ENCODE results near the gene ERO1A.

ERO1A gene

GRCh38 chr14:52602131-52602530 is 93.2 kb downstream of the ERO1A start:
- H3K4me1 Mint-ChIP-seq (ENCODE audit: low read depth): no peaks in the 10 kb centered on the region
- peaks cover 2% of the 10 kb centered on the region for H3K9me3 Mint-ChIP-seq
- H3K36me3 Mint-ChIP-seq (ENCODE audit: low read depth): no peaks in the 10 kb centered on the region
- no peak overlapping the region for H3K4me3 Mint-ChIP-seq
- no peaks in the 10 kb centered on the region for H3K27me3 Mint-ChIP-seq
- DNase-seq: no peak
- H3K27ac Mint-ChIP-seq: no peak overlapping the region

DNA sequence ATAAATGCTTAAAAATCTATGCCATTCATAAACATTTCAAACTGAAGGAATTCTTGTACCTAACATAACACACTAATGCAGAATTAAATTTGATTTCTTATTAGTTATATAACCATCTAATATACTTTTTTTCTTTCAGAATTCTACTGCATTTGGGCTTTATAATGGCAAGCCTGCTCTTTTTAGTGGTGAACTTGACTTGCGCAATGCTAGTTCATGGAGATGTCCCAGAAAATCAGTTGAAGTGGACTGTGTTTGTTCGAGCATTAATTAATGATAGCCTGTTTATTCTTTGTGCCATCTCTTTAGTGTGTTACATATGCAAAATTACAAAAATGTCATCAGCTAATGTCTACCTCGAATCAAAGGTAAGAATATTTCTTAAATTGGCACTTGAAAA is 95.4 kb downstream of the ERO1A start:
- Mint-ChIP-seq H3K4me3 (no peak overlapping the region), H3K9me3 (peaks cover 3% of the 10 kb centered on the region), H3K27me3 (no peaks in the 10 kb centered on the region), H3K4me1 (ENCODE audit: low read depth) (no peaks in the 10 kb centered on the region), H3K27ac (no peak overlapping the region), H3K36me3 (ENCODE audit: low read depth) (no peaks in the 10 kb centered on the region)
- DNase-seq: no peak

GRCh38 chr14:52598568-52598967 is 96.8 kb downstream of the ERO1A start:
- Mint-ChIP-seq H3K27ac (no peak overlapping the region), H3K4me3 (no peak overlapping the region), H3K4me1 (ENCODE audit: low read depth) (no peaks in the 10 kb centered on the region), H3K9me3 (peaks cover 3% of the 10 kb centered on the region), H3K36me3 (ENCODE audit: low read depth) (no peaks in the 10 kb centered on the region), H3K27me3 (no peaks in the 10 kb centered on the region)
- DNase-seq: no peak

- Mint-ChIP-seq H3K4me3 (no peak overlapping the region), H3K4me1 (ENCODE audit: low read depth) (no peaks in the 10 kb centered on the region), H3K36me3 (ENCODE audit: low read depth) (no peaks in the 10 kb centered on the region), H3K27ac (no peak overlapping the region), H3K9me3 (peaks cover 3% of the 10 kb centered on the region), H3K27me3 (no peaks in the 10 kb centered on the region)
- DNase-seq: no peak
These were observed 98.5 kb downstream of the ERO1A start for GRCh38 chr14:52596861-52597260.

DNA sequence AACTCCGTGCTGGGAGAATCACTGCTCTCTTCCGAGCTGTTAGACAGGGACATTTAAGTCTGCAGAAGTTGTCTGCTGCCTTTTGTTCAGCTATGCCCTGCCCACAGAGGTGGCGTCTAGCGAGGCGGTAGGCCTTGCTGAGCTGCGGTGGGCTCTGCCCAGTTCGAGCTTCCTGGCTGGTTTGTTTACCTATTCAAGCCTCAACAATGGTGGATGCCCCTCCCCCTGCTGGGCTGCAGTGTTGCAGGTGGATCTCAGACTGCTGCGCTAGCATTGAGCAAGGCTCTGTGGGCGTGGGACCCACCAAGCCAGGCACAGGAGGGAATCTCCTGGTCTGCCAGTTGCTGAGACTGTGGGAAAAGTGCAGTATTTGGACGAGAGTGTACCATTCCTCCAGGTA is 99.0 kb downstream of the ERO1A start:
- no peak overlapping the region for H3K4me3 Mint-ChIP-seq
- no peaks in the 10 kb centered on the region for H3K27me3 Mint-ChIP-seq
- no peaks in the 10 kb centered on the region for H3K4me1 Mint-ChIP-seq (ENCODE audit: low read depth)
- H3K36me3 Mint-ChIP-seq (ENCODE audit: low read depth): no peaks in the 10 kb centered on the region
- no peak overlapping the region for H3K27ac Mint-ChIP-seq
- DNase-seq: no peak
- peaks cover 3% of the 10 kb centered on the region for H3K9me3 Mint-ChIP-seq

DNA sequence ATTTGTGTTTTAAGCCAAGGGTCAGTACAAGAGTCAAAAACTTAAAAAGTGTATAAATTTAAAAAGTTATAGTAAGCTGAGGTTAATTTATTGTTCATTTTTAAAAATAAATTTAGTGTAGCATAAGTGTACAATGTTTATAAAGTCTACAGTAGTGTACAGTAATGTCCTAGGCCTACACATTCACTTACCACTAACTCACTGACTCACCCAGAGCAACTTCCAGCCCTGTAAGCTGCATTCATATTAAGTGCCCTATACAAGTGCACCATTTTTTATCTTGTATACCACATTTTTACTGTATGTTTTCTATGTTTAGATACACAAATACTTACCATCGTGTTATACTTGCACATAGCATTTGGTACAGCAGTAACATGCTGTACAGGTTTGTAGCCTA is 105.0 kb downstream of the ERO1A start:
- Mint-ChIP-seq H3K27ac (no peak overlapping the region), H3K9me3 (peaks cover 3% of the 10 kb centered on the region), H3K4me1 (ENCODE audit: low read depth) (no peaks in the 10 kb centered on the region), H3K36me3 (ENCODE audit: low read depth) (no peaks in the 10 kb centered on the region), H3K27me3 (no peaks in the 10 kb centered on the region), H3K4me3 (no peak overlapping the region)
- no peak for DNase-seq

Measured in activated T-cell treated with anti-CD3 and anti-CD28 coated beads, Interleukin-2, amount 50 U/mL, for 24 hours (primary cell).